Measurements from ENCODE around the gene NBL1.
A peak's percentile ranks its signal among the peaks of the same experiment; 100 is the strongest.

NBL1 gene

DNA sequence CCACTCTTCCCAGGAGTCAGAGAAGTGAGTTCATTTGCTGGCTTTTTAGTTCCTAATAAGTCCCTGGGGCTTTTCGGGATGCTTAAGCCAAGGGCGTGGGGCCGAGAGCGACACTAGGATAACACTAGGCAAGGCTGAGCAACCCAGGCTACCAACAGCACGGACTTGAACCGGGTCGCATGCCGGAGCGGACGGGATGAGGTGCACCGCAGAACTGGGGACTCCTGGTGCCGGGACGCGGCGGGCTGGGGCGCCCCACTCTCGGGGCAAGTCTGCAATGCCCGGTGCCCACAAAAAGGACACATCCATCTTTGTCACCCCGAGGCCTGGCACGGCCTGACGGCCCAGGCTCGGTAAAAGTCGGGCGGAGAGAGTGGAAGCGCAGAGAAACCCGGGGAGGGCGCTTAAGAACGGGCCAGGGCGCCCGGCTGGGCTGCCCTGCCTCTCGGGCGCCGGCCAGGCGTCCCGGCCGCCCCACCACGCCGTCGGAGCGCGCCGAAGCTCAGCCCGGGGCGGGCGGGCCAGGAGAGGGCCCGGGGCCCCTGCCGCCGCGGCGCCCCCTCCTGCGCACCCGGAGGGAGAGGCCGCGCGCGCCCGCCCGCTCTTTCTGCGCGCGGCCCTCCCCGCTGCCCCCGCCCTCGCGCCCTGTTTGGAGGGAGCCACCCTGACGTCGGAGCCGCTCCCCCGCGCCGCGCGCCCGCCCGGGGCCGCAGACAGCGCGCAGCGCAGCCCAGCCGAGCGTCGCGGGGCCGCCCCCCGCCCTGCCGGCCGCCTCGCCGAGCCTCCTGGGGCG, at the start of gene NBL1:
TSS of gene NBL1 (plus strand) at position 710 of the 793 bp plus-strand sequence. CDS start 10,720 bp downstream, outside the sequence.
- DNase-seq, result no peak

- DNase-seq, result peak; percentile 70
Observed at GRCh38 chr1:19596065-19596713, 47.9 kb upstream of the NBL1 start.

DNA sequence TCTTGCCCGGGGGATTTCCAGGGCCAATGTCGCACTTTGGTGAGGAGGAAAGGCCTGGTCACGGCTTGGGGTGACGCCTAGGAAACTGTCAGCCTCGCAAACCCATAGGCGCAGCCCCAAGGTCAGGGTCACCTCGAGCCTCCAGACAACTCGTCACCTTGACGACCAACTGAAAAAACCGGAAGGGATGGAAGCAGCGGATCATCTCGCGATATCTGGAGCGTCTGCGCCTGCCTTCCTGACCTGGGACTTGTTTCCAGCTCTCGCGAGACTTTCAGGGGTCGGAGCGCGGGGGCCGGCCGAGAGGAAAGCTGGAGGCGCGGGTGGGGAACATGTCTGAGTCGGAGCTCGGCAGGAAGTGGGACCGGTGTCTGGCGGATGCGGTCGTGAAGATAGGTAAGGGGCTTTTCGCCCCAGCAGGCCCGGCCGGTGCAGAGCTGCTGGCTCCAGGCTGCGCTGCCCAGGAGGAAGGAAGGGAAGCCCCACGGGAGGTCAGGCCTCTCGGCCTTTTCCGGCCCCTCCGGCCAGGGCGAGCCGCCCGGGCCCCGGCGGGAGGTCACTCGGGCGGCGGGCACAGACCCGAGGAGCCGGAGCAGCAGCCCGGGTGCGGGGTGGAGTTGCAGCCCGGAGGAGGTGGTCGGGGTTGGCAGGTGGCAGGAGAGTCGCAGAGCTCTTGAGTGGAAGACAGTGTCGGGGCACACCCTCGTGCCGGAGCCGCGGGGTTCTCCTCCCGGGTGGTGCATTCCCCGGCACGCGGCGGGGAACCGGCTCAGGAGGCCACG, 47.2 kb upstream of the NBL1 start:
- peak; percentile 98 for DNase-seq

DNA sequence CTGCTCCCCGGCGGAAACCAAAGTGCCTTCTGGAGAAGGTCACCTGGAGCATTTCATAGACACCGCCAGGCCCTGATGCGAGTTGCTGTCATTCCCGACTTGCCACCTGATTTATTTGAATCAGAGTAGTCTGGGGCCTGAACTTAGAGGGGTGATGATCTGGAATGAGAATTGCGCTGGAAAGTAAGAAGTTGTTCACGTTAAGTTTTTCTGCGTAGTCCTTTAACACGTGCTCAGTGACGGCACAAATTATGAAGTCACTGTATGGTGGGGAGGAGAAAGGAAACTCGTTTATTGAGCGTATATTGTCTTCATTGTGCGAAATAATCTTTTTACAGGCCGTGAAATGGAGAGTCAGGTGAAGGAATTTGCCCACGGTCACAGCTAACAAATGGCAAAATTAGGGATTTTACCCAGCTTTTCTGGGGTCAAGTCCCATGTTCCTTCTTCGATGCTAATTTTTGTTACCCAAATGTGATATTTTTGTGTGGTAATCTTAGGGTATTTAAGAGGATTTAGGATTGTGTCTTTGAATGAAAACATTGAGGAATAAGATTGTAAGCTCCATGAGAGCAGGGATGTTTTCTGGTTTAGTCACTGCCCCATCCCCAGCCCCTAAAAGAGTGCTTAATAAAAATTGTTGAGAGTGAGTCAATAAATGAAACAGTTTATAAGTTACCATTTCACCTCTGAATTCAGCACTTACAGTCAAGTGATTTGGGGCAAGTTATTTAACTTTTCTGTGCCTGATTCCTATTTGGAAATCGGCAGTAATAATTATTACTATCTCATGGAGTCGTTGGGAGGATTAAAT, 46.4 kb upstream of the NBL1 start:
- peak; percentile 57 for DNase-seq

DNA sequence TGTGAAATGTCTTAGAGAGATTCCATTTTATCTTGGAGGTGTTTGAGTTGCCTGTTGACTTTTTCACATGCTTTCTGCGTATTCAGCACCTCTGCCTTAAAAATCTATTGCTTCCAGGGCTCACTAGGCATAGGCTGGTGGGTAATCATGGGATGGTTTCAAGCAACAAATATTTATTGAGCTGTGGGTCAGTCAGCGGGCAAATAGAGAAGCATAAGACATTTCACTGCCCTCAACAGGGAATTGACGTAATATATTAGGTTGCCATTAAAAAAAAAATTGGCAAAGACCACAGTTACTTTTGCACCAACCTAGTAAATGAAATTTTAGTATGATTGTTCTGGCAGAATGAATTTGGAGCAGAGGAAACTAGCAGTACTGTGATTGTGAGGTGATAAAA, 44.3 kb upstream of the NBL1 start:
- DNase-seq, result no peak

DNA sequence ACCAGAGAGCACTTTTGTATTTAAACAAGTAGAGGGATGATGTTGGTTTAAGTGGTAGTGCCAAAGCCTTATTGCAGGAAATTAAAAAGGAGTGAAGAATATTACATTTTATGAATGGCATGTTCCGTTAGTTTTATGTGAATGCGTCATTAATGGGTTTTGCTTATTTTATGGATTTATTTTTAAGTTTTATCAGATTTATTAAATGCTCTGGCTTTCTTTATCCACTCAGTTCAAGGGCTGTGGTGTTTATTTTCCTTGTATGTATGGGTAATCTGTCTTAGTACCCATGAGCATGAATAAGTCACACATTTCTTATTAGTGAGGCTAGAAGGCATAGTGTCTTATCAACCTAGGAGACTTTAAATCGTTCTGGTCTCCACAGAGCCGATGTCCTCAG, 41.6 kb upstream of the NBL1 start:
- no peak for DNase-seq

GRCh38 chr1:19605967-19606366, 38.1 kb upstream of the NBL1 start:
- peak; percentile 63 for DNase-seq

DNA sequence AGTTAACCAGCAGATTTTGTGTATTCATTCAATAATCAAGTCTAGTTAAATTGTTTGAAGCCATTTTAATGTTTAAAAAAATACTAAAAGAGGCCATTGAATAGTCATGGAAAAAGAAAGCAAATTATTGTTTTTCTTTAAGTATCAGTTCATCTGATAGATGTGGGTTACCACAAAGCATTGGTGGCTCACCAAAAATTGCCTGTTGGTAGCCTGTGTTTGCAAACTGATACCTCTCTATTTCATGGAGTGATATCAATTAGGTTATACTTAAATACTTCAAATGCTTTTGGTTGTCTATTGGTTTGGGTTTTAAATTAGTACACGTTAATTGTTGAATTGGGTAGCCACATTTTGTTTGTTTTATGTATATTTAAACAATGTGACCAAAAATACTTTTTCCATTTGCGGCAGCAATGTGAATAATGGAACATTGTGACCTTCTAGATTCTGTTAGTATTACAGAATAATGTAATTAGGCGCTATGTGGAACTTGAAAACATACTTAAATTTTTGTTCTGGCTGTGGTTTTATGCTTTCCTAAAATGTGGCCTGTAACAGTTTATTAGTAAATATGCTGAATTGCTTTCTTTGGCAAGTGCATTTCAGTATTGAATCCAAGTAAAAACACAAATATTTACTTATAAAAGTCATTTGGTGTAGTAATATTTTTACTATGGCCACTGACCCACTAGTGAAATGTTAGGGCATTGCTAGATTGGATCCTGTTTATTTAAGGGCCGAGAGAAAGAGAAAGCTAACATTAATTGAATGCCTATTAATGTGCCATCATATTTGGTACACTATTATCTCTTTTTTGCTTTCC, 37.1 kb upstream of the NBL1 start:
- peak; percentile 43 for DNase-seq

- DNase-seq, result no peak
Observed at GRCh38 chr1:19608232-19608631, 35.9 kb upstream of the NBL1 start.

- no peak for DNase-seq
Observed at GRCh38 chr1:19610282-19610981, 33.7 kb upstream of the NBL1 start.

DNA sequence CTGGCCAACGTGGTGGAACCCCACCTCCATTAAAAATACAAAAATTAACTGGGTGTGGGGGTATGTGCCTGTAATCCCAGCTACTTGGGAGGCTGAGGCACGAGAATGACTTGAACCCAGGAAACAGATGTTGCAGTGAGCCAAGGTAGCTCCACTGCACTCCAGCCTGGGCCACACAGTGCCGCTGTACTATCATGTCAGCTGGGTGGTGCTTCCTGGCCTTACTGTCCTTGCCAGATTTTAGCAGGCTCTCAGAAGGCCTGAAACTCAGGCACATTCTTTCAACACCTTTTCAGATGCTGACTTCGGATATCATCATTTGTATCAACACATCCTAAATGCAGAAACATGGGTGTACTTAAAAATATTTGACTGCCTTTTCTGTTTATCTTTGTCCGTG, 31.6 kb upstream of the NBL1 start:
- no peak for DNase-seq

DNA sequence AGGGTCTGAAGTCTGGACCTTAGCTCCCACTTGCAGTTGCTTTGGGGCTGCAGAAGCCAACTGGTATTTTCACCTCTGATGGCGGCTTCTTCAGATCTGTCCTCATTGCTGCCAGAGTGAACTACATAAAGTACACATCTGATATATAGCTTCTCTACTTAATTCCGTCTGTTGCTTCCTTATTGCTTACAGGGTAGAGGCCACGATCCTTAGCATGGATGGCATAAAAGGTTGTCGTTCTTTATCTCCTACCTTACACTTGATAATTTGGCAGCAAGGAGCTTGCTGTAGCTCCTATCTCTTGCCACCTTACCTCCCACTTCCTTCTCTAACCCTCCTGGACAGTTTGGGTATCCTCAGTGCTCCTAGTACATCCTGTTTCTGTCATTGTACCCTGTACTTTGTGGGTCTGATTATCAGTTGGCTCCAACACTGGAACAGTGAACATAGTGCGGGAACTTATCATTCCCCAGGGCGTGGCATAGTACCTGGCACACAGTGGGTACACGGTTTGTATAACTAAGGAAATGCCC, 30.9 kb upstream of the NBL1 start:
- peak; percentile 26 for DNase-seq

GRCh38 chr1:19615438-19615837, 28.7 kb upstream of the NBL1 start:
- no peak for DNase-seq

DNA sequence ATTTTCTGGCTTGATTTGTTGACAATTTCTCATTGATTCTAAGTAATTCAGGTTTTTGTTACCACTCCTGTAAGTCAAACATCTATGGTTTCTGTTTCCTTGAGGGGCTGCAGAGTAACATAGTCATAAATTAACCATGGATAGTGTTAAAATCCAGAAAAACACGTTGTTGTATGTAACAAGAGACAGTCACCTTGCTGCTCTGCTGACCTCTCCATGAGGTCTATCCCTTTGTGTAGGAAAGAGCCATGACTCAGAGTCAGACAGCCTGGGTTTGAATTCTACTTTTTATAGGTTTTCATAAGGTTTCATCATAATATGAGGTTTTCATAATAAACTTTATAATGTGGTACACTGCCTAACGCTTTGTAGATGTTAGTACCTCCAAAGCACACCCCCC, 27.6 kb upstream of the NBL1 start:
- no peak for DNase-seq

GRCh38 chr1:19617376-19617775, 26.7 kb upstream of the NBL1 start:
- DNase-seq, result no peak

- DNase-seq, result no peak
Observed at GRCh38 chr1:19618428-19618827, 25.7 kb upstream of the NBL1 start.

DNA sequence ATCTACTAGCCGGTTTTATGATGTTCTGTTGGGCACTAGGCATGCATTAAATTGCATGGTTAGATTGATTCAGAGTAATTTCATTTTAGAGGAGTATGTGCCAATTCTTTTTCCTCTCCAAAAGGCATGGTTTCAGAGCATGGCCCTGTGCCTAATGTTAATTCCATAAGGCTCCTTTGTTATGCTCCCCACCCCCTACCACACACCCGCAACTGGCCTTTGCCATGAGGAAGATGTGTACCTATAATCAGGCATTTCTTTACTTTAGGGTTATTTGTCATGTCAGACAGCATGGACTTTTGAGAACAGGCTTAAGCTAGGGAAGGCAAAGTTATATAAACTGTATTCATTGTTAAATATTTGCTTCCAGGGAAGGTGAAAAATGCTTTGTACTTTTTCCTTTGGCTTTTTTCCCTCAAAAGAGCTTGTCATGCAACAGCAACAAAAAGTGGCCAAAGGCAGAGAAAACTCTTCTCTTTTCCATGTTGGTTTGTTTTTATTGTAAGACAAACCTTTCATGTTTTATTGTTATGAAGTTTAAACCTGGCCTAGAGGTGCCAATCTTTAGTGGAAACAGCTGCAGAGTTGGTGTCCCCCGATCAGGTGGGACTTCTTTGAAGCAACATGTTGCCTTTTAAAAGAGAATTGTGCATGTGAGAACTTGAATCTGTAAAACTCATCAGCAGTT, 24.3 kb upstream of the NBL1 start:
- DNase-seq, result no peak

GRCh38 chr1:19620786-19621185, 23.3 kb upstream of the NBL1 start:
- no peak for DNase-seq

- DNase-seq, result no peak
Observed at GRCh38 chr1:19621274-19621950, 22.7 kb upstream of the NBL1 start.

DNA sequence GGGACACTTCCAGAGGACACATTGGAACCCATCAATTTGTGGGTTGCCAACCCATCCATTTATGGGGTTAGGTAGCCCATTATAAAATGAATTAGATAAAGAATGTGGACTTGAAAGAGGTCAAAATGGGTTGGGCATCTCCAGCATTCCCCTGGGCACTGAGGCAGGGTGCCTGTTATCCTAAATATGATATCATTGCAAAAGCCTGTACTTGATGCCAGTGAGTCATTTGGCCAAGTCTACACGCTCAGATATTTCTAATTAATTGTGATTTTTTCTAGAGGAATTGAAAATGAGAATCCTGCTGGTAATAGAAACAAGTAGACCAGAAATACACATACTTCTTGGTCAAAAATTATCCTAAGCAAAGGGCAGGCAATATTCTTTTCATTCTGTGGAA, 21.9 kb upstream of the NBL1 start:
- DNase-seq, result no peak
